IMR-90 (cell line): ENCODE measurements around the gene PPFIA2.

Experiments
- BHLHE40 ChIP-seq: fragments of 150-350 bp; IDR thresholded peaks from 2 replicates; pipeline ENCODE4 v1.6.1; 2016; ENCODE audit warnings: mild to moderate bottlenecking, low read depth, low read length
- CEBPB ChIP-seq: IDR thresholded peaks from 2 replicates; pipeline ENCODE4 v1.6.1; 2012; ENCODE audit warnings: low read depth, low read length, improper control_type of control experiment
- CTCF ChIP-seq: conservative IDR thresholded peaks from 2 replicates; pipeline ENCODE4 v1.5.1; 2012; ENCODE audit warnings: mild to moderate bottlenecking, low read depth, low read length, improper control_type of control experiment
- MAFK ChIP-seq: IDR thresholded peaks from 2 replicates; pipeline ENCODE4 v1.6.1; 2012; ENCODE audit warnings: low read depth, low read length, improper control_type of control experiment
- MXI1 ChIP-seq: IDR thresholded peaks from 2 replicates; pipeline ENCODE4 v1.6.1; 2012; ENCODE audit warnings: low read depth, mild to moderate bottlenecking, low read length, moderate library complexity, borderline replicate concordance
- POLR2A ChIP-seq: IDR thresholded peaks from 2 replicates; pipeline ENCODE4 v1.6.1; 2012; ENCODE audit warnings: mild to moderate bottlenecking, low read depth, low read length
- RAD21 ChIP-seq: IDR thresholded peaks from 2 replicates; pipeline ENCODE4 v1.6.1; 2012; ENCODE audit warnings: low read length, improper control_type of control experiment
- RCOR1 ChIP-seq: IDR thresholded peaks from 2 replicates; pipeline ENCODE4 v1.6.1; 2012; ENCODE audit warnings: mild to moderate bottlenecking, low read length, improper control_type of control experiment; ENCODE audit not compliant: insufficient replicate concordance
- RFX5 ChIP-seq: IDR thresholded peaks from 2 replicates; pipeline ENCODE4 v1.8.0; 2012; ENCODE audit warnings: low read depth, mild to moderate bottlenecking, low read length, moderate library complexity
- SMC3 ChIP-seq: fragments of 150-350 bp; IDR thresholded peaks from 2 replicates; pipeline ENCODE4 v1.6.1; 2016; ENCODE audit warnings: low read depth, mild to moderate bottlenecking, antibody characterized with exemption, low read length, moderate library complexity

- TF ChIP-seq RFX5 (no peak), CTCF (no peak), POLR2A (no peak), BHLHE40 (no peak), RAD21 (no peak), SMC3 (no peak), MAFK (no peak), RCOR1 (no peak), CEBPB (no peak), MXI1 (no peak)
Observed at GRCh38 chr12:81692008-81692407, 67.1 kb downstream of the PPFIA2 start.
